HuH-7.5 (cell line): Measurements from ENCODE around the gene ZDHHC5.
"Not testable (repeated sequence)": the region's sequence is repeated elsewhere in the genome, so short reads cannot be mapped to it uniquely, and the experiment has no call there.

Source experiments
- DNase-seq: peaks from one replicate; pipeline ENCODE4 v3.0.0; 2011; ENCODE audit warnings: low spot score

Gene ZDHHC5

GRCh38 chr11:57644748-57645688, 22.9 kb upstream of the ZDHHC5 start:
- DNase-seq = peak; percentile 99

DNA sequence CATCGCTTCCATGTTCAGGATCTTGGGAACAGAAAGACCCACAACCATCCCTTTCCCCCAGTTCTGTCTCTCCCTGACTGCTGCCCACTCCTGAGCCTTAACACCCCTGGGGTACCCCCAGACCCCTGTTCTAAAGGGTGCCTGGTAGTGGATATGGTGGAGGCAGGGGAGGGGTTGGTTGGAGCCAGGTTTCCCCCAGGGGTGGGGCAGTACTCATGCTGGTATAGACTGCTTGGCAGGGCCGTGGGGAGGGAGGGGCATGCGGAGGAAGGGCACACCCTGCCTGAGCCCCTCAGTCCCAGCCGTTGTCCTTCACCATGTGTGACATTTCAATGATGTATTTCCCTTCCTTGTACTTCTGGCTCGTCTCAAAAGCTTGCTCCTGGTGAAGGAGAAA, 22.2 kb upstream of the ZDHHC5 start:
- DNase-seq = no peak

DNA sequence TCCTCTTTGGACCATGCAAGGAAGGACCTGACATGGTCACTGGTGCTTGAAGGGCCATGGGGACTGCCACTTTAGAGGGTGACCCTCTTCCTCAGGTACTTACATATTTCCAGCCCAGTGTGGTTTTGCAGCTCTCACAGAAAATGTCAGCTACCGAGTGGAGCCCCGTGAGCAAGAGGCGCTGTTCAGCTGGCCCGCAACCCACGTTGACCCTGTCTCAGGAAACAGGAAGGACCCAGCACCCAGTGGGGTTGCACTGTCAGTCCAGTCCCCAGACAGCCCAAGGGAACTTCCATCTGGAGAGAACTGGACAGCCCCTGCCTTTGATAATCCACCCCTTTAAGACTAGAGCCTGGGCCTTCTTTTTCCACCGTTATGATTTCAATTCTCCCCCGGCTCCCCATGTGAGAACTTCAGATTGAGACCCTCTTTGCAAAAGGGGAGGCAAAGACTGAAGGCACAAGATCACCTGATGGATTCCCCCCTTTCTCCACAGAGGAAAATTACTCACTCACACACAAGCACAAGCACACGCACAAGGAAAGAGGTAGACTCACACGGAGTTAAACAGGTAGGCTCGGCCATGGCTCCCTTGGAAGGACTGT, 21.6 kb upstream of the ZDHHC5 start:
- DNase-seq = no peak

DNA sequence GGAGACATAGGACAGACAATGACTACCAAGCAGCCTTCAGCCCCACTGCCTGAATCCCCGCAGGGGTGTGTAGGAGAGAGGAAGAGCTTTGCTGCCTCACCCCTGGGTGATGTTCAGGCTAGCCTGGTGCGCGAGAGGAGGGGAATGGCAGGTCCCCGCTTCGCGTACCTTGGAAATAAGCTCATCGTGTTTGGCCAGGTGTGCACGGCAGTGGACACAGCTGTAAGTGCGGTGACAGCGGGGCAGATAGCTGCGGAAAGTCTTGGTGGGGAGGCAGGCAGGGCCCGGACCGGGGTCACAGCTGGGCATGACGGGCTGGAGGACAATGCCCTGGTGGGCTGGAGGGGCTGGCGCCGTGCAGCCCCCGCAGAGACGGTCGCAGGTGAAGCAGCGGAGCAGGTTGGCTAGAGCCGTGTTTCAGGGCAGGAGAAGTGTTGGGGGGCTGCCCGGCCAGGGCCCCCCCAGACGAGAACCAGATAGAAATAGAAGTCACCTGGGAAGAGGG, 21.1 kb upstream of the ZDHHC5 start:
- DNase-seq = no peak

GRCh38 chr11:57647372-57647771, 20.5 kb upstream of the ZDHHC5 start:
- no peak for DNase-seq

DNA sequence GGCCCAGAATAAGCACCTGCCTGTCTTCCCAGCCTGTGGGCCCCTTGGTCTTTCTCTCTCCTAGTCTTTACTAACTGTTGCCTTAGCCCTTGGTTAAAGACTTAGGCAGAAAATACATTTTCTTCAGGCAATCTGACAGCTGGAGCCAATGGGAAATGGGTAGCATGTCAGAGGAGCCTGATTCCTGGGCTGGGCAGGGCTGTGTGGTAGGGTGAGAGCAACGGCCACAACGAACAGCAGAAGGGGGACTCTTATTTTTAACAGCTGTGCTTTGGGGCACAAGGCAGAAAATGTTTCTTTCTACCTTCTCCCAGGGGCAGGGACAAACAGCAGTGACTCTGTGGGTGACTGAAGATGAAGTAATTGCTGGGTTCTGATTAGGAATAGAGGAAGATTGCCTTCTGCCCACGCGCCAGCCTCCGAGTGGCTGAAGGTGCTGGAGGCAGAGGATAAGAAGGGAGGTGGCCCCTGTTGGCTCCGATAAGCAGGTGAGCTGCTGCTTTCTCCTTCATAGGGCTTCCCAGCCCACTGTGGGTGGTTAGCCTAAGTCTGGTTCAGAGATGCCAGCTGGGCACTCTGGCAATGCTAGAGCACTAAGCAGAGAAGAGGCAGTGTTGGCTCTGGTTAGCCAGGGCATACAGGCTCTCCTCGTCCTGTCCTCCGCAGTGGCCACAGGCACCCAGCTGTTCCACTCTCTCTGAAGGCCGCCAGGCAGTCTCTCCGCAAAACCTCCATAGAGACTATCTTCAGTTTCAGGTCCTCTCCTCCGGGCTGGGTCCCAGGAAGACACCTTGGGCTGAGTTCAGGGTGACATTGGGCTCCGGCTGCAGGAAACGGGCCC, 19.7 kb upstream of the ZDHHC5 start:
- DNase-seq = no peak

DNA sequence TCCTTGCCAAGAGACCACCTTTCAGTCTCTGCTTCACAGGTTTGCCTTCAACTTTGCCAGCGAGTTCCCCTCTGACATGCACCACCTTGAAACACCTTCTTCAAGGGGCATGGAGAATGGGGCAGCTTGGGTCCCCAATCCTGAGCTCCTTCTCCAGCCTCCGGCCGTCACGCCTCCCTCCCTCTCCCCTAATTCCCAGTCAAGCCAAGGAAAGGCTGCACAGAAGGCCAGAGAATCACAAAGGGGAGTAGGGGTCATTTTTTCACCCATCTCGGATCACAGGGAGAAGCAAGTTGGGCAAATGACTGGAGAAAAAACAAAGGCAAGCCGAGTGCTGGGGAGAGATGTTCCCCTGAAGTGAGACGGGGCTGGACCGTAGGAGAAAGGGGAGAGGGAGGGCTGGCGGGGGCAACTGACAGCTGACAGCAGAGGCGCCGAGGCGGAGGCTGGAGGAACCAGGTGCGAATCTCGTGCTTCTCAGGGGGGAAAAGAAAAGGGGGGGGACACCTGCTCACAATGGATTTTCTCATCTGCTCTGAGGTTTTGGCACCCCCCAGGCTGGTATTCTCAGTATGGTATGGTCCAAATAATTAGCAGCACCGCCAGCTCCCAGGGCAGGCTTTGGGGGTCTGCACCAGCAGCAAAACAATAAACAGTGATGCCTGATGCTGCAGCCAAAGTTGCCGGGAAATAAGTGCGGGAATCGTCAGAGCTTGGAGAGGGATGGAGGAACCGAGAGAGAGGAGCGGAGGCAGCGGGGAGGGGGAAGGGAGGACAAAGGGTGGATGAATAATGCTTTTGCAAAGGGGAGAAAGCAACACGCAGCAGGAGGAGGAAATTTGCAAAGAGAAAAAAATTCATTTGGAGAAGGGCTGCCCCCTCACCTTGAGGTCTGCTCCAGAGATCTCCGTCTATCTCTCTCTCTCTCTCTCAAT, 18.8 kb upstream of the ZDHHC5 start:
- no peak for DNase-seq

DNA sequence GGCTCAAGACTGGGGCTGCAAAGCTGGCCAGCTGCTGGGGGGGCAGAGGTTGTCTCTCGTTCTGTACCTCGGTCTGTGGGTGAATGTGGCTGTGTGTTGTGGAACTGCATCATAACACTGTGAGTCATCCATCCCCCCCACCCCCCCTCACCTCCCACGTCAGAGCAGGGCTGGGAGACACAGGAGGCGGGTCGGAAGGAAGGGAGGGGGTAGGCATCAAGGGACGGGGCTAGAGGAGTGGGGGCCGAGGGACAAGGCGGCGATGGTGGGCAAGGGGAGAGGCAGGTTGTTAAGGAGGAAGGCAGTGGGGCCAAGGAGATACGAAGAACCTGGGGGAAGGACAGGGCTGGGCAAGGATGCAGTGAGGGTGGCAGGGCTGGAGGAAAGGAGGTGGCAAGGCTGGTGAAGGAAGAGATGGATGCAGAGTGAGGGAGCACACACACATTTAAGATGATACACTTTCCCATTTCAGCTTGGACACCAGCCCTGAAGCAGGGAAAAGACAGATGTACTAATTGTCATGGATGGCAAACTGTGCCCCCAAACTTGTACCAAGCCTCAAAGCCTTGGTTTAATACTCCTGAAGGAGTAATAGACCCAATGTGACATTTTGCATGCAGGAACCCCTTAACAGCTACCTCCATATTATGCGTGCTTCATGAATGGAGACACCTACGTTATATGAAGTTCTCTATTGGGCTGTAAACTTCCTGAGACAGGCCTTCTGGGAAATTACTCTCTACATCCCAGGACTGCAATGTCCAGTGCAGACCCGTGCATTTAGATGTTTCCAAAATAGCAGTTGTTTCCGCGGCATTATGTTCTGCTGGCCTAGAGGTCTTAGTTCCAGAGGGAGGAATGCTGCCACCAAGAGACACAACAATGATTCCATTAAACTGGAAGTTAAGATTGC, 17.8 kb upstream of the ZDHHC5 start, which contains the start of gene YPEL4:
Gene YPEL4 (minus strand): TSS at position 87 of the 913 bp plus-strand sequence. CDS start 2,805 bp downstream, outside the sequence.
- no peak for DNase-seq

- DNase-seq = no peak
Observed at GRCh38 chr11:57650739-57651090, 17.2 kb upstream of the ZDHHC5 start.

- DNase-seq = no peak
Observed at GRCh38 chr11:57651408-57651807, 16.5 kb upstream of the ZDHHC5 start.

- DNase-seq = not testable (repeated sequence)
Observed at GRCh38 chr11:57652230-57652629, 15.7 kb upstream of the ZDHHC5 start.

DNA sequence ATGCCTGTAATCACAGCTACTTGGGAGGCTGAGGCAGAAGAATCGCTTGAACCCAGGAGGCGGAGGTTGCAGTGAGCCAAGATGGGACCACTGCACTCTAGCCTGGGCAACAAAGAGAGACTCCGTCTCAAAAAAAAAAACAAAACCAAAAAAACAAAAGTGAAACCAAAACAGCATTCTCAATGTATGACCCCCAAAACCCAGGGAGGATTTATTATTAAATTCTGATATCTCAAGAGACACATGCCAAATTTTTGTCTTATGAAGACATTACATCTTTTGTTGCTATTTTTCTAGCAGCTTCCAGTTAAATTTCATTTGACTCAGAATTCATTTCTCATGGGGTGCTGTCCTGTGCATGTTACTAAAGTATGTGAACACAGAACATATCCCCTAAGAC, 15.3 kb upstream of the ZDHHC5 start:
- no peak for DNase-seq

GRCh38 chr11:57653163-57653562, 14.8 kb upstream of the ZDHHC5 start:
- no peak for DNase-seq

- no peak for DNase-seq
Observed at GRCh38 chr11:57656885-57657193, 11.1 kb upstream of the ZDHHC5 start.

DNA sequence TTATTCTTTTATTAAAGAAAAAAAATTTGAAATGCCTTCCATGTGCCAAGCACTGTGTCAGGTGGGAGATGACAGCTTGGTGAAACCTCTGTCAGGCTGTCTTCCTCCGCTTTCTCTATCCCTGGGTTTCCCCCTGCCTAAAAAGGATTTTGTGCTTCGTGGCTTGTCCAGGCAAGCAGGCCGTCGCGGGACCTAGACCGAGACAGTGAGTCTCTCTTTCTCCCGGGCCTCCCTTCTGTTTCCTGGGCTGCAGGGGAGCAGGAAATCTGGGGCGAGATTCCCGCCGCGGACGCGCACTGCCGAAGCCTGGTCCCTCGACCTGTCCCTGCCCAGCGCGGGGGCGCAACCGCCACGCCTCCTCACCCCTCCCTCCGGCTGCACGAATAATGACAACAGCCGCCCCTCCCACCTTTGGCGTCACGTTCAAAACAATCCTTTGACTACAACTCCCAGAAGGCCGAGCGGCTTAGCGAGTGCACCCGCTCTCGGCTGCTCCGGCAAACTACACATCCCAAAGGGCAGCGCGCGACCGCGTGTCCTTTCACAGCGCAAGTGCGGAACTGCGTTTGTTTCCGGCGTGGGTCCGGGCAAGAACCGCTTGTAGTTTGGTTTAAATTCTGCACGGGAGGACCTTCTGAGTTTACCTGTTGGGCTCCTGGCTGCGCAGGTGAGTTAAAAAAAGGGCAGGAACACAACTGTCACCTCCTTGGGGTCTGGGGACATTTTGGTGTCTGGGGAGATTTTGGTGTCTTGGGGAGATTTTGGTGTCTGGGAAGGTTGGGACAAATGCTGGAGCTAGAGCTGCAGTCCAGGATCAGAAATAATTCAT, 10.5 kb upstream of the ZDHHC5 start, which contains the start of gene CLP1:
Gene CLP1 (plus strand): TSS at position 569 of the 829 bp plus-strand sequence. CDS start 1,715 bp downstream, outside the sequence.
- DNase-seq = peak; percentile 99

DNA sequence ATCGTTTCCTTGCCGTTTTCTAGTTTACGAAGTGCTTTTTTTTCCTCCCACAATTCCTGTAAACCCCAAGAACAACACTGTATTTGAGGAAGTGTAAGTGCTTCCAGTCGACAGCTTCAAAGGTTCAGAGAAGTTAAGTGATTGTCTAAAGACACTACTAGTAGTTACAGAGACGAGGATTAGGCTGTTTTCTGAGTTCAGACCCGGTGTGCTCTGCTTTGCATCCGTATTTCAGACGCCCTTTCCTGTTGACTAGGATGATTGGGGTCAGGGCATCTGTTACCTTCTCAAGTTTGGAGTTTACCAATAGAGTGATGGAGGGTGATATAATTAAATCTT, 9.9 kb upstream of the ZDHHC5 start:
- no peak for DNase-seq

GRCh38 chr11:57659669-57660068, 8.2 kb upstream of the ZDHHC5 start:
- no peak for DNase-seq

GRCh38 chr11:57662893-57663292, 5.0 kb upstream of the ZDHHC5 start:
- no peak for DNase-seq

DNA sequence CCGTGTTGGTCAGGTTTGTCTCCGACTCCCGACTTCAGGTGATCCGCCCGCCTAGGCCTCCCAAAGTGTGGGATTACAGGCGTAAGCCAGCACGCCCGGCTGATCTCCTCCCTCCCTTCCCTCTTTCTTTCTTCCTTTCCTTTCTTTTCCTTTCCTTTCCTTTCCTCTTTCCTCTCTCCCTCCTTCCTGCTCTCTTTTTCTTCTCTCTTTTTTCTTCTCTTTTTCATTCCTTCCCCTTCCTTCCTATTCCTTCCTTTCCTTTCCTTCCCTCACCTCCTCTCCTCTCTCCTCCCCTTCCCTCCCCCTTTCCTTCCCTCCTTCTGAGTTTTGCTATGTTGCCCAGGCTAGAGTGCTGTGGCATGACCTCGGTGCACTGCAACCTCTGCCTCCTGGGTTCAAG, 3.9 kb upstream of the ZDHHC5 start:
- no peak for DNase-seq
